ENCODE data around the gene S1PR2. TPM values are rescaled to one million over a fixed set of nuclear protein-coding genes. Genes with fewer than 3 reads are reported as not detected.
"Not testable (repeated sequence)": the region's sequence is repeated elsewhere in the genome, so short reads cannot be mapped to it uniquely, and the experiment has no call there.

S1PR2 gene
- polyA plus RNA-seq, 1 donor, result 12.0 TPM

DNA sequence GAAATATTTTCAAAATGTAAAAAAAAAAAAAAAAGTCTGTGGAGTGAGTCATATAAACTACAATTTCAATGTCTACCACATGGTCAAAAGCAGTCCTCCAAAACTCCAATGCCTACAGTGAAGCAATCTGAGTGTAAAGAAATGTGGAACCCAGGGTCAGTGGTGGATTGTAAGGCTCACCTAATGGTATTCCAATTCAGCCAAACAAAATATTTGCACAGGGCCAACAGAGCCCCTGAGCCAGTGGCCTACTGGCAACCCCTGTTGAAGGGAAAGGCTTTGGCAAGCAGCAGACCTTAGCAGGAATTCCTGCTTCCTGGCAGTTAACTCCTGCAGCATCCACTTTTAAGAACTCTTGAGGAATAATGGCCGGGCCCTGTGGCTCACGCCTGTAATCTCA is 39.8 kb downstream of the S1PR2 start:
- no peak for DNase-seq (ENCODE audit: low read depth)

DNA sequence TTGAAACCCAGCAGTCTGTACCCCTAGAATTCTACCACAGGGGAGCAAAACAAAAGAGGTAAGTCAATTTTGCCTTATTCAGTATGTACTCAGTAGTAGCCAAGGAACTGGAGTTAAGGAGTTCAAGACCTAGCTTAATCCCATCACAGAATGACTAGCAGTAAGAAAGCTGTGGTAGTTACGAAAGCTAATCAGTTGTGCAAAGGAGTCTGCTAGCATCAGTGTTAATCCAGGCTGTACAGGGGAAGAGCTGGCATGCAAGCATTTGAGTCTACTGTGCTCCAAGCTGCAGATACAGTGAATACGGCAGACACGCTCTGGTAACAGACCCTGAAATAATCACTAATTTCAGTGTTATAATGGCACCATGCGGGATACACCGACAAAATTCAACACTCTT is 41.1 kb downstream of the S1PR2 start:
- no peak for DNase-seq (ENCODE audit: low read depth)

DNA sequence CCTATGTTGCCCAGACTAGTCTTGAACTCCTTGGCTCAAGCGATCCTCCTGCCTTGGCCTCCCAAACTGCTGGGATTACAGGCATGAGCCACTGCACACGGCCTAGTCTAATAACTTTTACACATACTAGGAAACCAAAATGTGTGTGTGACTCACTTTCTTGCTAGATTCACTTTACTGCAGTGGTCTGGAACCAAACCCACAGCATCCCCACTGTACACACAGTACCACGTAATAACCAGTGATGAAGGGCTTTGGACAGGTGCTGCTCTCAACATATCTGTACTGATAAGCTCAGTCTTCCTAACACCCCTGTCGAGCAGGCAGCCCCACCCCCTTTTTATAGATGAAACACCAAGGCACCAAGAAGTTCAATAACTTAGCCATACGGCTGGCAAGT is 41.5 kb downstream of the S1PR2 start:
- no peak for DNase-seq (ENCODE audit: low read depth)

DNA sequence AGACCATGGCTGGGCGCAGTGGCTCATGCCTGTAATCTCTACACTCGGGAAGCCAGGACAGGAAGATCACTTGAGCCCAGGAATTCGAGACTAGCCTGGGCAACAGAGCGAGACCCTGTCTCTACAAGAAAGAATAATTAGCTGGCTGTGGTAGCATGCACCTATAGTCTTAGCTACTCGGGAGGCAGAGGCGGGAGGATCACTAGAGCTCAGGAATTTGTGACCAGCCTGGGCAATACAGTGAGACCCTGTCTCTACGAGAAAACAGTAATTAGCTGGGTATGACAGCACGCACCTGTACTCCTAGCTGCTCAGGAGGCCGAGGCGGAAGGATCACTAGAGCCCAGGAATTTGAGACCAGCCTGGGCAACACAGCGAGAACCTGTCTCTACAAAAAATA is 43.8 kb downstream of the S1PR2 start:
- no peak for DNase-seq (ENCODE audit: low read depth)

DNA sequence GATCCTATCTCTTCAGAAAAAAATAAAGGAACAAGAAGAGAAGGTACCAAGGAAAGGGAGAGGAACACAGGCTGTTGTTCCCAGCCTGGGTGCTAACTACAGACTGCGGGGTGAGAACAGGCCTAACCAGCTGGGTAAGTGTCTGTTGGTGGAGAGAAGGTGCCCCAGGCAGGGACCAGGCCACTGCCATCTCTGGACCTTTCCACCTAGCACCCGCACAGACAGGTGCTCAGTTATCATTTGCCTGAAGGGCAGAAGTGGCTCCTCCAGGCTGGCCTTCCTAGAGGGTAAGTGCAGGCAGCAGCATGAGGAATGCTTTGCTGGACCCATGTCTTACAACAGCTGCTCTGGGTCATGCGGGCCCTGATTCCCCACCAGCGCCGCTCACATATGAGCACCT is 46.5 kb downstream of the S1PR2 start:
- DNase-seq (ENCODE audit: low read depth), result no peak

DNA sequence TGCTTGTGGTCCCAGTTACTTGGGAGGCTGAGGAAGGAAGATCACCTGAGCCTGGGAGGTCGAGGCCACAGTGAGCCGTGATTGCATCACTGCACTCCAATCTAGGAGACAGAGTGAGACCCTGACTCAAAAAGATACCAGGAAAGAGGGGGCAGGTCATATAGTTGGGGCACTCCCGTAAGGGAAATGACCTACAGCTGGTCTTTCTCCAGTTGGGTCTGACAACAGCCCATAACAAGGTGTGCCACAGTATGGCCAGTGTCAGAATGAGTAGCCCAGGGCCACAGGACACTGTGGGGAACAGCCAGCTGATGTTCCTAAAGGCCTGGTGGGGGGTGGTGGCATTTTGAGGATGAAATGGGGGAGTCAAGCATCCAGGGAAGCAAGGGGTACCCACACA is 47.2 kb downstream of the S1PR2 start:
- no peak for DNase-seq (ENCODE audit: low read depth)

DNA sequence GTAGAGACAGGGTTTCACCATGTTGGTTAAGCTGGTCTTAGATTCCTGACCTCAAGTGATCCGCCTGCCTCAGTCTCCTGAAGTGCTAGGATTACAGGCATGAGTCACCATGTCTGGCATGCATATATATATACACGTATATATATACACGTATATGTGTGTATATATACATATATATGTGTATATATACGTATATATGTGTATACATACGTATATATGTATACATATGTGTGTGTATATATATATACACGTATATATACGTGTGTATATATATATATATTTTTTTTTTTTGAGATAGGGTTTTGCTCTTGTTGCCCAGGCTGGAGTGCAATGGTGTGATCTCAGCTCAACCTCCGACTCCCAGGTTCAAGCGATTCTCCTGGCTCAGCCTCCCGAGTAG is 48.3 kb downstream of the S1PR2 start:
- no peak for DNase-seq (ENCODE audit: low read depth)

DNA sequence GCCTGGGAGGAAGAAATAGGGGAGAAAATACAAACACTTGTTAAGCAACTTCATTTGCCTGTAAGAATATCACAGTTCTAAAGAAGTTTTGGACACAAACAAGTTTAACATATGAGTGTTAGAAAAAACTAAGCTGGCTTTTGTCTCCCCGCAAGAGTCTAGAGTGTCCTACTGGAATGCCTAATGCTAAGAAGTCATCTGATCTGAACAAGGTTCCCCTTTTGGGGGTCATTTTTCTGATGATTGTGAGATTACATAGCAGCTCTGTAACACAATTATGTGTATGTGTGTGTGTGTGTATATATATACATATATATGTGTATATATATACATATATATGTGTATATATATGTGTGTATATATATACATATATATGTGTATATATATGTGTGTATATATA is 49.1 kb downstream of the S1PR2 start:
- DNase-seq (ENCODE audit: low read depth), result no peak

DNA sequence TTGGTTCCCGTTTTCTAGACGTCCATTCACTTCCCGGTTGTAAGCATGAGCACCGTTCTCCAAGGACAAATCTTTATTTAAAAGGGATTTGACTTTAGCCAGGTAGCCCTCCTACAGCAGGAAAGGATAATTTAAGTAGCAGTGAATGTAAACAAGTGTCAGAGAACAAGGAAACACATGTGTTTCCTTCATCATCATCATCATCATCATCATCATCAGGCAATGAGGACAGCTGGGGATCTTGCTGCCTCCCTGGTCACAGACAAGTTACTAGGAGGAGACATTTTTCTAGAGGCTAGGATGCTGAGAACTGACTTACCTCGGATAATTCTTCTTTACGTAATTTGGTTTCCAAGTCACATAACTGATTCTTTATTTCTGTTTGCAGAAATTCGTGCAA is 50.7 kb downstream of the S1PR2 start:
- DNase-seq (ENCODE audit: low read depth), result no peak

DNA sequence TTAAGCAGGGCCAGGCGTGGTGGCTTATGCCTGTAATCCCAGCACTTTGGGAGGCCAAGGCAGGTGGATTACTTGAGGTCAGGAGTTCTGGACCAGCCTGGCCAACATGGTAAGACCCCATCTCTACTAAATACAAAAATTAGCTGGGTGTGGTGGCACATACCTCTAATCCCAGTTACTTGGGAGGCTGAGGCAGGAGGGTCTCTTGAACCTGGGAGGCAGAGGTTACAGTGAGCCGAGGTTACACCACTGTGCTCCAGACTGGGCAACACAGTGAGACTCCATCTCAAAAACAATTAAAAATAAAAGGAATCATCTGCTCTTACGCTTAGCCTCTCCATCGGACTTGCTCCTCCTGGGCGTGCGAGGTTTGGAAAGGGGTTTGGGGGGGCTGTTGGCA is 51.1 kb downstream of the S1PR2 start:
- DNase-seq (ENCODE audit: low read depth), result not testable (repeated sequence)

DNA sequence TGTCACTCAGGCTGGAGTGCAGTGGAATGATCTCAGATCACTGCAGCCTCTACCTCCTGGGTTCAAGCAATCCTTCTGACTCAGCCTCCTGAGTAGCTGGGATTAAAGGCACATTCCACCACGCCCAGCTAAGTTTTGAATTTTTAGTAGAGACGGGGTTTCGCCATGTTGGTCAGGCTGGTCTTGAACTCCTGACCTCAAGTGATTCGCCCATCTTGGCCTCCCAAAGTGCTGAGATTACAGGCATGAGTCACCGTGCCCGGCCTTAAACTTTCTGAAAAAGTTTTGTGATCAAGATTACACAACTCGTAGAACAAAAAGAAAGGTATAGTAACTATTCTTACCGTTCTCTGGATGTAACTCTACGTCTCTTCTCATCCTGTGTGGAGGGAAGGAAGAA is 57.6 kb downstream of the S1PR2 start:
- no peak for DNase-seq (ENCODE audit: low read depth)

Other genes starting within 250 kb of the S1PR2 start
- gene COL5A3, start 220.8 kb downstream of the S1PR2 start, polyA plus RNA-seq (ENCODE audit: insufficient read length), result 67.4 TPM
- gene RDH8, start 217.8 kb downstream of the S1PR2 start, polyA plus RNA-seq (ENCODE audit: insufficient read length), result not detected
- gene SHFL, start 145.0 kb downstream of the S1PR2 start, polyA plus RNA-seq (ENCODE audit: insufficient read length), result 9.8 TPM
- 3.9 TPM for gene ANGPTL6, start 128.7 kb downstream of the S1PR2 start, polyA plus RNA-seq (ENCODE audit: insufficient read length)
- gene PPAN, start 125.0 kb downstream of the S1PR2 start, polyA plus RNA-seq (ENCODE audit: insufficient read length), result 28.5 TPM
- gene P2RY11, start 119.6 kb downstream of the S1PR2 start, polyA plus RNA-seq (ENCODE audit: insufficient read length), result 13.6 TPM
- gene EIF3G, start 111.4 kb downstream of the S1PR2 start, polyA plus RNA-seq (ENCODE audit: insufficient read length), result 267 TPM
- 61.4 TPM for gene DNMT1, start 36.4 kb downstream of the S1PR2 start, polyA plus RNA-seq (ENCODE audit: insufficient read length)
- gene MRPL4, start 20.9 kb upstream of the S1PR2 start, polyA plus RNA-seq (ENCODE audit: insufficient read length), result 32.0 TPM
- gene ICAM1, start 39.8 kb upstream of the S1PR2 start, polyA plus RNA-seq (ENCODE audit: insufficient read length), result 6.3 TPM
- gene ICAM4, start 55.6 kb upstream of the S1PR2 start, polyA plus RNA-seq (ENCODE audit: insufficient read length), result 0.25 TPM
- 0.18 TPM for gene ICAM5, start 58.6 kb upstream of the S1PR2 start, polyA plus RNA-seq (ENCODE audit: insufficient read length)
- gene ZGLP1, start 78.5 kb upstream of the S1PR2 start, polyA plus RNA-seq (ENCODE audit: insufficient read length), result 3.4 TPM
- gene FDX2, start 84.7 kb upstream of the S1PR2 start, polyA plus RNA-seq (ENCODE audit: insufficient read length), result 20.0 TPM
- gene RAVER1, start 102.2 kb upstream of the S1PR2 start, polyA plus RNA-seq (ENCODE audit: insufficient read length), result 10.9 TPM
- gene ICAM3, start 108.3 kb upstream of the S1PR2 start, polyA plus RNA-seq (ENCODE audit: insufficient read length), result 4.9 TPM
- gene TYK2, start 149.2 kb upstream of the S1PR2 start, polyA plus RNA-seq (ENCODE audit: insufficient read length), result 74.5 TPM
- gene CDC37, start 172.2 kb upstream of the S1PR2 start, polyA plus RNA-seq (ENCODE audit: insufficient read length), result 133 TPM
- 3.3 TPM for gene PDE4A, start 189.2 kb upstream of the S1PR2 start, polyA plus RNA-seq (ENCODE audit: insufficient read length)